ENCODE results near the gene ZDHHC13. TPM values are rescaled to one million over a fixed set of nuclear protein-coding genes. Genes with fewer than 3 reads are reported as not detected.

Gene ZDHHC13
- total and polyA plus RNA-seq, 9 of the 15 experiments (the other 6 are each of a cell fraction or from before 2014, with no cell fraction given): 4.7 to 18.6 (median 10.0) TPM

- Histone ChIP-seq H3K79me2 (ENCODE audit: control insufficient read depth, insufficient read depth, low read length) (no peaks in the 10 kb centered on the region), H3K9me1 (ENCODE audit: control insufficient read depth, insufficient read depth, low read length) (no peaks in the 10 kb centered on the region), H3K4me2 (ENCODE audit: insufficient read depth, low read length) (no peak overlapping the region), H2AFZ (ENCODE audit: low read depth, low read length) (no peak overlapping the region), H3K9me3 (replicated peaks; ENCODE audit: control insufficient read depth, insufficient read depth, low read depth, low read length) (no peaks in the 10 kb centered on the region), H3K27me3 (ENCODE audit: control insufficient read depth in 2 of 2, insufficient read depth in 2 of 2, low read length in 2 of 2) (peaks cover 12 to 23% of the 10 kb centered on the region in 2 experiments; a peak in 4 of 5 replicates), H3K27ac (ENCODE audit: extremely low read depth, low read depth, low read length) (no peak overlapping the region), H3K9ac (ENCODE audit: insufficient read depth in 1 of 2, low read depth in 2 of 2, low read length in 2 of 2) (no peak overlapping the region), H4K20me1 (replicated peaks; ENCODE audit: control insufficient read depth, insufficient read depth, low read length) (no peaks in the 10 kb centered on the region), H3K36me3 (ENCODE audit: control insufficient read depth, insufficient read depth, low read length) (no peaks in the 10 kb centered on the region), H3K4me3 (no peak overlapping the region), H3K4me1 (replicated peaks in 1 of 2; ENCODE audit: control insufficient read depth in 2 of 2, insufficient read depth in 2 of 2, low read length in 2 of 2) (no peaks in the 10 kb centered on the region; a peak in 1 of 5 replicates)
- in situ Hi-C loops (cut with MboI): no loop called here
- CTCF ChIA-PET (ENCODE audit: low intra/inter-chr PET ratio): no interaction called here
- DNase-seq (ENCODE audit: extremely low read depth in 1 of 4, low spot score in 3 of 4): no peak
- FAIRE-seq: no peak
- WGBS (ENCODE audit: insufficient coverage, low coverage, missing lambda C conversion rate): 2% methylated on average over 6 of the region's 6 CpGs
- no peak for ATAC-seq
- no TSS peak for BruUV-seq (replicated peaks)
- POLR2A ChIA-PET: no interaction called here
- intact Hi-C loops (cut with micrococcal nuclease): no loop called here
- no peak for TF ChIP-seq KDM4B (IDR thresholded peaks at IDR 0.05; ENCODE audit: borderline replicate concordance in 2 of 2, low read depth in 1 of 2)
- no peak for TF ChIP-seq ZNF316 (IDR thresholded peaks at IDR 0.05)
- no peak for TF ChIP-seq BDP1 (IDR thresholded peaks at IDR 0.05; ENCODE audit: insufficient read depth, insufficient read length)
- no peak for TF ChIP-seq KLF13 (tag; IDR thresholded peaks at IDR 0.05; ENCODE audit: borderline replicate concordance, low read depth)
- TF ChIP-seq, protein P1, sequence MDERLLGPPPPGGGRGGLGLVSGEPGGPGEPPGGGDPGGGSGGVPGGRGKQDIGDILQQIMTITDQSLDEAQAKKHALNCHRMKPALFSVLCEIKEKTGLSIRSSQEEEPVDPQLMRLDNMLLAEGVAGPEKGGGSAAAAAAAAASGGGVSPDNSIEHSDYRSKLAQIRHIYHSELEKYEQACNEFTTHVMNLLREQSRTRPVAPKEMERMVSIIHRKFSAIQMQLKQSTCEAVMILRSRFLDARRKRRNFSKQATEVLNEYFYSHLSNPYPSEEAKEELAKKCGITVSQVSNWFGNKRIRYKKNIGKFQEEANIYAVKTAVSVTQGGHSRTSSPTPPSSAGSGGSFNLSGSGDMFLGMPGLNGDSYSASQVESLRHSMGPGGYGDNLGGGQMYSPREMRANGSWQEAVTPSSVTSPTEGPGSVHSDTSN (CRISPR knock-in tag; IDR thresholded peaks at IDR 0.05; ENCODE audit: low read depth): no peak
- TF ChIP-seq, protein P1 (tag; conservative IDR thresholded peaks at IDR 0.05; ENCODE audit: low read depth): no peak
- TF ChIP-seq PYGO2 (tag; IDR thresholded peaks at IDR 0.05): no peak
- TF ChIP-seq, protein P2, sequence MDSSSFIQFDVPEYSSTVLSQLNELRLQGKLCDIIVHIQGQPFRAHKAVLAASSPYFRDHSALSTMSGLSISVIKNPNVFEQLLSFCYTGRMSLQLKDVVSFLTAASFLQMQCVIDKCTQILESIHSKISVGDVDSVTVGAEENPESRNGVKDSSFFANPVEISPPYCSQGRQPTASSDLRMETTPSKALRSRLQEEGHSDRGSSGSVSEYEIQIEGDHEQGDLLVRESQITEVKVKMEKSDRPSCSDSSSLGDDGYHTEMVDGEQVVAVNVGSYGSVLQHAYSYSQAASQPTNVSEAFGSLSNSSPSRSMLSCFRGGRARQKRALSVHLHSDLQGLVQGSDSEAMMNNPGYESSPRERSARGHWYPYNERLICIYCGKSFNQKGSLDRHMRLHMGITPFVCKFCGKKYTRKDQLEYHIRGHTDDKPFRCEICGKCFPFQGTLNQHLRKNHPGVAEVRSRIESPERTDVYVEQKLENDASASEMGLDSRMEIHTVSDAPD (CRISPR knock-in tag; IDR thresholded peaks at IDR 0.05): no peak
- TF ChIP-seq ZNF311 (CRISPR knock-in tag; IDR thresholded peaks at IDR 0.05): no peak
- no peak for TF ChIP-seq RBM14 (IDR thresholded peaks at IDR 0.05; ENCODE audit: borderline replicate concordance, insufficient read depth, low read depth, low read length)
- no peak for TF ChIP-seq MAZ (CRISPR knock-in tag; conservative IDR thresholded peaks at IDR 0.05 in 1 of 2, IDR thresholded peaks at IDR 0.05 in 1 of 2)
- no peak for TF ChIP-seq ZNF764 (CRISPR knock-in tag; IDR thresholded peaks at IDR 0.05; ENCODE audit: low read depth)
- no peak for TF ChIP-seq ZNF12 (CRISPR knock-in tag; IDR thresholded peaks at IDR 0.05)
- no peak for TF ChIP-seq E4F1 (CRISPR knock-in tag; IDR thresholded peaks at IDR 0.05; ENCODE audit: borderline replicate concordance)
- TF ChIP-seq MTA2 (IDR thresholded peaks at IDR 0.05; ENCODE audit: low read depth): no peak
- TF ChIP-seq ZNF3 (CRISPR knock-in tag; IDR thresholded peaks at IDR 0.05): no peak
- TF ChIP-seq KDM5B (IDR thresholded peaks at IDR 0.05; ENCODE audit: insufficient replicate concordance, low read depth, low read length): no peak
- no peak for TF ChIP-seq XRCC5 (IDR thresholded peaks at IDR 0.05; ENCODE audit: low read depth, low read length)
Measured at GRCh38 chr11:19196432-19196831, 79.5 kb downstream of the ZDHHC13 start.

Data from K562 (cell line).